ENCODE measurements around the gene GPBAR1. TPM values are rescaled to one million over a fixed set of nuclear protein-coding genes. Genes with fewer than 3 reads are reported as not detected.

GPBAR1 gene
- total RNA-seq, 3 donors from 2014 or later: 0.64 to 3.7 (median 3.3) TPM

- Histone ChIP-seq H3K36me3 (ENCODE audit: low read depth) (no peaks in the 10 kb centered on the region), H3K9me3 (no peaks in the 10 kb centered on the region), H3K4me1 (ENCODE audit: low read depth) (peaks cover 64% of the 10 kb centered on the region), H3K4me3 (no peak overlapping the region)
- no peak for ATAC-seq
- TF ChIP-seq CTCF (IDR thresholded peaks at IDR 0.05): no peak
- no peak for DNase-seq
- intact Hi-C loops (cut with DNase I, micrococcal nuclease): no loop called here
Observed at GRCh38 chr2:218285604-218286003, 24.8 kb downstream of the GPBAR1 start.

GRCh38 chr2:218286570-218287459, 26.0 kb downstream of the GPBAR1 start:
- H3K4me3 ChIP-seq: no peak overlapping the region
- H3K9me3 ChIP-seq: no peaks in the 10 kb centered on the region
- TF ChIP-seq CTCF (IDR thresholded peaks at IDR 0.05): no peak
- DNase-seq (peak; percentile 91 to 97 (median 94)), ATAC-seq (peak; percentile 77)
- H3K36me3 ChIP-seq (ENCODE audit: low read depth): no peaks in the 10 kb centered on the region
- intact Hi-C loops (cut with DNase I, micrococcal nuclease): no loop called here
- H3K4me1 ChIP-seq (ENCODE audit: low read depth): peaks cover 72% of the 10 kb centered on the region

GRCh38 chr2:218289639-218290315, 29.0 kb downstream of the GPBAR1 start:
- no peaks in the 10 kb centered on the region for H3K36me3 ChIP-seq (ENCODE audit: low read depth)
- no peak overlapping the region for H3K4me3 ChIP-seq
- H3K9me3 ChIP-seq: no peaks in the 10 kb centered on the region
- TF ChIP-seq CTCF (IDR thresholded peaks at IDR 0.05): no peak
- peaks cover 81% of the 10 kb centered on the region for H3K4me1 ChIP-seq (ENCODE audit: low read depth)
- DNase-seq (peak in 1 of 3 donors; percentile 59), ATAC-seq (peak; percentile 2)
- intact Hi-C loops (cut with DNase I, micrococcal nuclease): loop anchor here in 1 of 2 donors (5.0 kb wide), 1 partner anchor 113 kb away; no protein-coding TSS in a partner anchor

GRCh38 chr2:218290316-218291261, 29.8 kb downstream of the GPBAR1 start:
- no peaks in the 10 kb centered on the region for H3K36me3 ChIP-seq (ENCODE audit: low read depth)
- ATAC-seq: no peak
- intact Hi-C loops (cut with DNase I, micrococcal nuclease): loop anchor here in 1 of 2 donors (5.0 kb wide), 1 partner anchor 112 kb away; no protein-coding TSS in a partner anchor

More at GRCh38 chr2:218290316-218291261, 29.8 kb downstream of the GPBAR1 start:
- no peak overlapping the region for H3K4me3 ChIP-seq
- peak; percentile 54 to 81 (median 60) for DNase-seq
- no peak for TF ChIP-seq CTCF (IDR thresholded peaks at IDR 0.05)
- peaks cover 76% of the 10 kb centered on the region for H3K4me1 ChIP-seq (ENCODE audit: low read depth)
- no peaks in the 10 kb centered on the region for H3K9me3 ChIP-seq
